Inflammatory macrophage treated with lipopolysaccharide for 4 hours (primary cell): ENCODE measurements around the gene RGS3.

Experiments
- DNase-seq: peaks from one replicate; pipeline ENCODE4 v3.0.0-alpha.2; 2020

RGS3 gene

DNA sequence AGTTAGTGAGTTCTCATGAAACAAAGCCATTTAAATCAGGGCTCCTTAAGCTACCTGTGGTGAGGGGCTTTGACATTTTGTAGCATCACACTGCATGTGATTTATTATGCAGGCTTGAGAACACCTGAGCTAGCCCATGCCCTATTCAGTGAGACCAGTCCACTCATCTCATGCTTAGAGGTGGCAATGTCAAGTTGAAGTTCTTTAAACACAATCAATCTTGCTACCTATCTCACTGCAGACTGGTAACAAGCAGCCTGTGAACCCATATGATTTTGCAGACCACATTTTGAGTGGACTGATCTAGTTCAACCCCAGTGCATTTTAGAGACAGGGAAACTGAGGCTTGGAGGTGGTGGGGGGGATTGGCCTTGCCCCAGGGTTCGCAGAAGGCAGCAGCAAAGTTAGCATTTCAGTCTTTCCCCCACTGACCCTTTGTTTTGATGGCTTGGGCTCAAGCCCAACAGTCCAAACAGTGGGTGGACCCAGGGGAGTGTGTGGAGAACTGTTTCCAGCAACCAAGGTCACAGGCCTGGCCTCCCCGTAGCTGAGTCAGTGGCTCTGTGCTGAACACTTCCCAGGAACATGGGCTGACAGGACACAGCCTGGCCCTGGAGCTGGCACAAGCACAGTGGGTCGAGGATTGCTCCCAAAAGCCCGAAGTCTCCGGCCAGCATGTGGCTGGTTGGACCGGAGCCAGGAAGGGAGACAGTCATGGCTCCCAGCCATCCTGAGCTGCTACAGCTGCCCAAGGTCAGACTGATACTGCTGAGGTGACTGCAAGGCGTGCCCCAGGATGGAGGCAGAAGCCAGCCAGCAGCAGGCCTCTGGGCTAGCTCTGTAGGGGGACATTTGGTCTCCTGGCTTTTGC, 95.3 kb downstream of the RGS3 start:
- no peak for DNase-seq

DNA sequence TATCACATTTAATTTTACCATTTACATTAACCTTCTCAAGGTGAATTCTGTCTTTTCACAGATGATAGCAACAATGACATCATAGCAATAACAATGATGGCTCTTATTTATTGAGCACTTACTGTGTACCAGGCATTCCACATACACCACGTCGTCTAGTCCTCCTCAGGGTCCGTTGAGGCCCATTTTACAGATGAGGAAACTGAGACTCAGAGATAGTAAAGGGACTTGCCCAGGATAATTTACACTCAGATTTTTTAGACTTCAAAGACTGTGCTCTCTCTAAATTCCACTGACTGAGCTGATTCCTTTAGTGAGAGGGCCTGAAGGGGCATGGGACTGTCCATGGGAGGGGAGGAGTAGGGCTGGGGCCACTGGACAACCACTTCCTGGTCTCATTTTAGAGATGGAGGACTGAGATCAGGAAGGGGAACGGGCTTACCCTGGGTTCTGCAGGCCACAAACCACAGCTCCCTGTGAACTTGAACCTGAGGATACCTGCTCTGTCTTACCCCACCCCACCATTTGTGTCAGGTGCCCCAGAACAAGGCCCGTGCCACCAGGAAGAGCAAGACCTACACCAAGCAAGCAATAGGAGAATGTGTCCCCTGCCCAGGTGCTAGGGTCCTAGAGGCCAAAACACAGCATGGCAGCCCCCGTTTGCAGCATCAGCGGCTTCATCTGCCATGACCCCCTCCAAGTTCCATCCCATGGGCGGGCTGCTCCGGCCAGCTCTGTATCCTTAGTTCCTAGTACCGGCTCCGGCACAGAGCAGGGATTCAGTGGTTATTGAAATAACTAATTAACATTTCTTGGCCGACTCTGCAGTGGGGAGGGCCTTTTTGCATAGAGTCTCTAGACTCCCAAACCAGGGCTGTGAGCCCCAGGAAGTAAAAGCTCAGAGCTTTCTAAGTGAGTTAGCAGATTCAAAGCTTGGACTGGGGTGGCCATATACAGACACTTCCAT, 96.6 kb downstream of the RGS3 start:
- DNase-seq, result no peak

- no peak for DNase-seq
Measured at GRCh38 chr9:113562653-113563381, 99.3 kb downstream of the RGS3 start.

DNA sequence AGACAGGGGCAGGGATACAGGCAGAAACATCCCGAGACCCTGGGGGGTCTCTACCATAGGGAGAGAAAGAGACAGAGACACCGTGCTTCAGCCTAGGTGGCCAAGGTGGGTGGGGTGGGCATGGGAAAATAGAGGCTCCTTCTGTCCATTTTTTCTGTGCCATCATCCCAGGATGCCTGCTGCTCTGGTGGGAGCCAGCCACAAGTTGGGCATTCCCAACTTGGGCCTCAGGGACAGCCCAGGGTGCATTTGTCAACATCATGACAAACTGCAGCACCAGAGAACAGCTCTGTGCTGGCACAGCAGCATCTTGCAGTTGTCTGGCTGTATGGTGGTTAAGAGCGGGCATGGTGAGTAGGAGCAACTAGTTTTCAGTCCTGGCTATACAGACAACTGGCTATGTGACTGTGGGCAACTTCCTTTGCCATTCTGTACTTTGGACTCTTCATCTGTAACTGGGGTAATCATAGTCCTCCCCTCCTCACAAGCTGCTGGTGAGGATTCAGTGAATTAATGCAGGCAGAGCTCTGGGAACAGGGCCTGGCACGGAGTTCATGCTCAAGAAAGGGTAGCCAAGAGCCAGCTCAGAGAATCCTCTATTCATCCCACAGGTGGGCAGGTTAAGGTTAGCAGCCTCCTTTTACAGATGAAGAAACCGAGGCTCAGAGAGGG, 100.4 kb downstream of the RGS3 start:
- no peak for DNase-seq

DNA sequence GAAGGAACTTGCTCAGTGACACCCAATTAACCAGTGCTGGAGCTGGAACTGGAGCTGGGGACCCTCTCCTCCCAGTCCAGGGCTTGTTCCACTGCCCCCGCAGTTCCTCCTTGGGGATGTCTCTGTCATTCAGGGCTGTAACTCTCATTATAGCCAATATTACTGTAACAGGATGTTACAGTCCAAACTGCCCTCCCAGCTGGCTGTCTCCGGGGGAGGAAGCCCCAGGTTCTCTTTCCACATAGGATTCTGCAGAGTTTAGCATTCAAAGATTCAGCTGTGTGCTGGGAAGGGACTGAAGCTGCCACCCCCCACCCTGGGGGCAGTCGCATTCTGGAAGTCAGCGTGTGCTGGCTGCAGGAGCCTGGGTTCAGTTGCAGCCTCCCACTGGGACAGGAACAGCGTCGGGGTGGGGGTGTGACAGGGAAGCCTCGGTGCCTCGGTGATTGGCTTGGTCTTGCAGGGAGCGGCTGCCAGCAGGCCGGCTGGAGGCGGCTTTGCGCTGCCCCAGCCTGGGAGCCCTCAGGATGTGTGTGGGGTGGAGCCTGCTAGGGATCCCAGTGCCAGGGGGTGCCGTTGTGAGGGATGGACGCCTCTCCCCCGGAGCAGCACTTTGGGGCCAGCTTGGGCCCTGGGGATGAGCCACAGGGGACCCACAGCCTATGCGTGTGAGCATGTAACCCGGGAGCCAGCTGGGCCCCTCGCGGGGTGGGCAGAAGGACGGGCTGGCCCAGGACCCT, 101.1 kb downstream of the RGS3 start:
- peak; percentile 40 for DNase-seq

- DNase-seq, result no peak
Measured at GRCh38 chr9:113566016-113566711, 102.6 kb downstream of the RGS3 start.

DNA sequence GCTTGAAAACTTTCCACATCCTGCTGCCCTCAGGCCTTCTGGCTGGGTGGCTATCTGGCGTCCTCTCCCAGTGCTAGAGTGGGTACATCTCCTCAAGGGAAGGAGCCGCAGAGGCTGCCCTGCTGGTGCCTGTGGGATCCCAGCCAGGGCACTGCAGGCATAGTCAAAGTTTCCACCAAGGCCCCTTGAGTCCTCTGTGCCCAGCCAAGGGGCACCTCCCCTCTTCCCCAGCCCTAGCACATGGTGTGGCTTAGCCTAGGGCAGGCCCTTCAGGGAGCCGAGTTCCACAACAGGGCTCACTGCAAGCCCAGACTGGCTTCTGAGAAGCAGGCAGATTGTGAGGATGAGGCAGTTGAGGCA, 103.2 kb downstream of the RGS3 start:
- no peak for DNase-seq

GRCh38 chr9:113567361-113568080, 104.0 kb downstream of the RGS3 start:
- no peak for DNase-seq

- no peak for DNase-seq
Measured at GRCh38 chr9:113568081-113568435, 104.5 kb downstream of the RGS3 start.

DNA sequence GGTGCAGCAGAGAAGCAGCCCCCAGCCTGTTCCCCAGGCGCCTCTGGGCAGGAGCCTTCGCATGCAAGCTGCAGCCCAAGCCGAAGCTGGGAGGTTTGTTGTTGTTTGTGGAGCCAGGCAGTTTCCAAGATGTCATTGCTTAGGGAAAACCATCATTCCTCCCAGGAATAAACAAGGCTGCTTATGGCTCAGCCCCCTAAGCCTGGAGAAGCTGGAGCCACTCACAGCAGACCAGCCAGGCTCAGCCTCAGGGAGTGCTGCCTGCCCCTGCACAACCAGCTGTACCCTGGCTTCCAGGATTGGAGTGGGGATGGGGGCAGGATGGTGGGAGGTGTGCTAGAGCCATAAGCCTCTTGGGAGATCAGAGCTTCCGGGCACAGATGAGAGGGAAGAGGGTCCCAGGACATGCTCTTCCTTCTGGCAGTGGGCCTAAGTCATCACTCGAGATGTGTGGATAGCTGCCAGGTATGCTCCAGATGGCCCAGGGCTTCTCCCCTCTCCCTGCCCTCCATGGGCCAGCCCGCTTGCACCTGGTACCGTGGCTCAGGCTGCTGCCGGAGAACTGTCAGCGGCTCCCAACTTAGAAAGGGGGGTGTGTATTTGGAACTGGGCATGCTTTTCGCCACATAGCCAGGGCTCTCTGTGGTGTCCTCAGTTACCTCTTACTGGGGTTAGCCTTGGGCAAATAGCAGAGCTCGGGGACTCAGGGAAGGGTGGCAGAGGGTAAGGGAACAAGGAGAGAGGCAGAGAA, 105.2 kb downstream of the RGS3 start:
- DNase-seq, result no peak

DNA sequence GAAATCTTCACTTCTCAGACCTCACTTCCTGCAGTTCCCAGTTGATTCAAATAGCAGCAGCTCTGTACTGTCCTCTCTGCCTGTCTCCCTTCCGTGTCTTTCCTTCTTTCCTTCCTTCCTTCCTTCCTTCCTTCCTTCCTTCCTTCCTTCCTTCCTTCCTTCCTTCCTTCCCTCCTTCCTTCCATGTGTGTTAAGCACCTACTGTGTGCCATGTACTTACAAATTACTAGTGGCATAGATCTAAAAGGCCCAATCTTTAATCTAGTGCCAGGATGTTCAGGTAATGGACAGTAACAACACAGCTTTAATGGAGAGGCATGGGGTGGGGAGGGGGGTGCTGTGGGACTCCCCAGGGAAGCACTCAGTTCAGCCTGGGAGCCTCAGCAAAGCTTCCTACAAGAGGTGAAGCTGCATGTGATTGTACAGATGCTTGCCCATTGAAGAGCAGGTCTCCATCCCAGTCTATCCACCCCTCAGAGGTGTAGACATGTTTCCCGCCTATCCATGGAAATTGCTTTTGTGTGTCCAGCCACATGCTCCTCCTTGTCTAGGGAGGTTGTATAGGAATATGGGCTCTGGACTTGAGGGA, 106.0 kb downstream of the RGS3 start:
- no peak for DNase-seq

DNA sequence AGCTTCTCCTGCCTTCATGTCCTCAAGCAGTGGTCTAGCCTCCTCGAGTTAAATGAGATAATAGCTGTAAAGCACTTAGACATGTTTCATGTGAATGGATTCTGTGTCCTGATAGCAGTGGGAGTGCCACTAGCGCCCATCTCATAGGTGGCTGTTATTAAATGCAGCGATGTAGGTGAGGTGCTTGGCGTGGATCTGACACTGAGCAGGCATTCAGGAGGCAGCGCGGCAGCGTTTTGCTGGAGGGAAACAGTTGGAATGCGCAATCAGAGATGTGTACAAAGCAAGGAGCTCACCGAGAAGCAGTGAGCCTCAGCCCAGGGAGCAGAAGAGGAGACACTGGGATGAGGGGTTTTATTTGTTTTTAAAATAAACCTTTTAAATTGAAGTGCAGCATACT, 106.6 kb downstream of the RGS3 start:
- DNase-seq, result no peak

DNA sequence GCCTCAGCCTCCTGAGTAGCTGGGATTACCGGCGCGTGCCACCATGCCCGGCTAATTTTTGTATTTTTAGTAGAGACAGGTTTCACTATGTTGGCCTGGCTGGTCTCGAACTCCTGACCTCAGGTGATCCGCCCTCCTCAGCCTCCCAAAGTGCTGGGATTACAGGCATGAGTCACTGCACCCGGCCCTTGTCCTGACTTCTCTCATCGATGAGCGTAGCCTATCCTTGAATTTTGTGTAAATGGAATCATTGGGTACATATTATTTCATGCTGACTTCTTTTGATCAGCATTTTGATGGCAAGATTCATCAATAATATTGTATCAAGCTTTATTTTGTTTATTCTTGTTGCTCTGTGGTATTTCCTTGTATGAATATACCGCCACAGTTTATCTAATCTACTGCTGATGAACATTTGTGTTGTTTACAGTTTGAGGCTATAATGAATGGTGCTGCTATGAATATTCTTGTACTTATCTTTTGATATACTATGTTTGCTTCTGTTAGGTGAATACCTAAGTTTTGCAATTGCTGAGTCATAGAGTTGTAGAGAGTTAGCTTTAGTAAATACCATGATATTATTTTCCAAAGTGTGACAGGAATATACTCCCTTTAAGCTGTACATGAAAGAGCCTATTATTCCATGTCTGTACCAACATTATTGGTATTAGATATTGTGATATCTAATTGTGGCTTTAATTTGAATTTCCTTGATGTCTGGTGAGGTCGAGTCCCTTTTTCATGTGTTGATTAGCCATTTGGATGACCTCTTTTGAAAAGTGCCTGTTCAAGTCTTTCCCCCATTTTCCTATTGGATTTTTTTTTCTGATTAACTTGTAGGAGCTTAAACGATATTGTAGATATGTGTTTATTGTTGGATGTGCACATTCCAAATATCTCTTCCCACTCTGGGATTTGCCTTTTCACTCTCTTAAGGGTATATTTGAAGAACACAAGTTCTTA, 107.5 kb downstream of the RGS3 start:
- DNase-seq, result no peak

- DNase-seq, result no peak
Measured at GRCh38 chr9:113572076-113572861, 108.7 kb downstream of the RGS3 start.

DNA sequence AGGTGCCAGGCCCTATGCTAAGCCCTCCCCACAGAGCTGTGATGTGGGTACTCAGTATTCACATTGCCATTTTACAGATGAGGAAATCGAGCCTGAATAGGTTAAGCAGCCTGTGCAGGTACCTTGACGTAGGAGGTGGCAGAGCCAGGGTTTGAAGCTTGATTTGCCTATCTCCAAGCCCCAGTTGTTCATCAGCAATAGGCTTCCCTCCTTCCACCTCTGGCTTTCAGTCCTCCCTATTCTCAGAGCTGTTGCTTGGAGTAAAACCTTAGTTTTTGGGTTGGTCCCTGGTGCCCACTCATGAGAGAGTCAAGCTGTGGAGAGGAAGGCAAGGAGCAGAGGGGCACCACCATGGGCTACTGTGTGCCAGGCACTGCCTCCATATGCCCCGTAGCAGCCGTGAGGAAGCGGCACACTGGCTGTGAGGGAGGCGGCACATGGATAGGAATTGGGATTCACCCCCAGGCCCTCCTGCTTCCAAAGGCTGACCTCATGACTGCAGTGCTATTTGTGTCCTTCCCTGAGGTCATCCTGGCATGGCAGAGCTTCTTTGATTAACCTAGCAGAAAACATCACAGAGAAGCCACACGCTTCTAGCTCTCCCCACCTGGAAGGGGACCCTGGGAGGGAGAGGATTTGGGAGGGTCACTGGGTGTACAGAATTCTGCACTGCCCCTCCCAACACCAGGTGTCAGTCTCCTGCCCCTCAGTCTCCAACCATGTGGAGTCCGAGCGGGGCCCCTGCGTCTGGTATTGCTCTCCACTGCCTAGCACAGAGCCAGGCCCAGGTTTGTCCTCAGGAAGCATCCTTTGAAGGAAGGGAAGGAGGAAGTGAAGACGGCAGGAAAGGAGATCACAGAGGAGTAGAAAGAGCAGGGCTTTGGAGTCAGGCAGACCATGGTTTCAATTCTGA, 109.8 kb downstream of the RGS3 start:
- no peak for DNase-seq

DNA sequence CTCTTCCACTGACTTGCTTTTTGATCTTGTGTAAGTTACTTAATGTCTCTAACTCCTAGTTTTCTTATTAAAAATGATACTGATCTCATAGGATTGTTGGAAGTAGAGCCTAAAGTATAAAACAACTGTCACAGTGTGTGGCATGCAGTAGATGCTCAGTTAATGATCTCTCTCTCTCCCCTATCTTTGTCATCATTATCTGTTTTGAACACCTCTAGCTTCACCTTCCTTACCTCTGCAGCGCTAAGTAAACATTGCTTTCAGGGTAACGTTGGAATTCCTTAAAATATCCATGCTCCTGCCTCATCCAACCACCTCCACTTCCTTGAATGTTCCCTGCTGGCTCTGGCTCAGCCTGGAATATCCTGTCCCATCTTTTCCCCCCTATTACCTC, 110.4 kb downstream of the RGS3 start:
- no peak for DNase-seq
